Transverse colon (tissue), 3 donors: ENCODE data around the gene ARGLU1.

Experiments used
- EP300 ChIP-seq: sonication (generic); formaldehyde crosslinking; IDR thresholded peaks from one replicate; pipeline ENCODE4 v1.6.1; 2017; ENCODE audit warnings: antibody characterized with exemption, low read depth
- POLR2A ChIP-seq: fragments of 450-650 bp; IDR thresholded peaks from one replicate; pipeline ENCODE4 v1.6.1; 2016; ENCODE audit warnings: antibody characterized with exemption, mild to moderate bottlenecking, moderate library complexity
- TF ChIP-seq, protein P1 (sequence below), 5 experiments: fragments of 200-600 bp in 3 of 5; fragments of 450-650 bp in 2 of 5; sonication (generic) in 3 of 5; IDR thresholded peaks; 1 replicate in 2 of 5; 2 replicates in 3 of 5; pipeline ENCODE4 v1.5.1; 2016 to 2017; ENCODE audit warnings: antibody characterized with exemption in 5 of 5, inconsistent platforms in 3 of 5, mild to moderate bottlenecking in 2 of 5, moderate library complexity in 1 of 5

- TF ChIP-seq EP300 (no peak), POLR2A (no peak)
- TF ChIP-seq, protein P1, sequence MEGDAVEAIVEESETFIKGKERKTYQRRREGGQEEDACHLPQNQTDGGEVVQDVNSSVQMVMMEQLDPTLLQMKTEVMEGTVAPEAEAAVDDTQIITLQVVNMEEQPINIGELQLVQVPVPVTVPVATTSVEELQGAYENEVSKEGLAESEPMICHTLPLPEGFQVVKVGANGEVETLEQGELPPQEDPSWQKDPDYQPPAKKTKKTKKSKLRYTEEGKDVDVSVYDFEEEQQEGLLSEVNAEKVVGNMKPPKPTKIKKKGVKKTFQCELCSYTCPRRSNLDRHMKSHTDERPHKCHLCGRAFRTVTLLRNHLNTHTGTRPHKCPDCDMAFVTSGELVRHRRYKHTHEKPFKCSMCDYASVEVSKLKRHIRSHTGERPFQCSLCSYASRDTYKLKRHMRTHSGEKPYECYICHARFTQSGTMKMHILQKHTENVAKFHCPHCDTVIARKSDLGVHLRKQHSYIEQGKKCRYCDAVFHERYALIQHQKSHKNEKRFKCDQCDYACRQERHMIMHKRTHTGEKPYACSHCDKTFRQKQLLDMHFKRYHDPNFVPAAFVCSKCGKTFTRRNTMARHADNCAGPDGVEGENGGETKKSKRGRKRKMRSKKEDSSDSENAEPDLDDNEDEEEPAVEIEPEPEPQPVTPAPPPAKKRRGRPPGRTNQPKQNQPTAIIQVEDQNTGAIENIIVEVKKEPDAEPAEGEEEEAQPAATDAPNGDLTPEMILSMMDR (IDR thresholded peaks at IDR 0.05), result no peak
Observed at GRCh38 chr13:106565127-106565775, 2.7 kb downstream of the ARGLU1 start.
